HepG2 (cell line): ENCODE results near the gene PLVAP. TPM values are rescaled to one million over a fixed set of nuclear protein-coding genes. Genes with fewer than 3 reads are reported as not detected.

ENCODE experiments used
- ARHGAP35 ChIP-seq: sonication (generic); formaldehyde crosslinking; IDR thresholded peaks from 2 replicates; pipeline ENCODE4 v1.9.0; 2022; ENCODE audit warnings: mild to moderate bottlenecking, inconsistent platforms, moderate library complexity, missing genetic modification reagents, borderline replicate concordance
- ATF1 ChIP-seq: IDR thresholded peaks from 2 replicates; pipeline ENCODE4 v1.6.1; 2016; ENCODE audit warnings: mild to moderate bottlenecking, control low read depth
- BCL3 ChIP-seq: sonication (generic); formaldehyde crosslinking; IDR thresholded peaks from 2 replicates; pipeline ENCODE4 v1.5.1; 2020; ENCODE audit warnings: mild to moderate bottlenecking, missing genetic modification reagents, moderate library complexity
- CBFB ChIP-seq: sonication (generic); formaldehyde crosslinking; IDR thresholded peaks from 2 replicates; pipeline ENCODE4 v1.4.0; 2020; ENCODE audit warnings: missing genetic modification reagents
- GABPB1 ChIP-seq: IDR thresholded peaks from 2 replicates; pipeline ENCODE4 v1.6.1; 2016; ENCODE audit warnings: mild to moderate bottlenecking, missing genetic modification reagents, moderate library complexity, missing compliant biosample characterization
- GATAD2A ChIP-seq: IDR thresholded peaks from 2 replicates; pipeline ENCODE4 v1.6.1; 2016
- GMEB1 ChIP-seq: sonication (generic); formaldehyde crosslinking; IDR thresholded peaks from 2 replicates; pipeline ENCODE4 v1.5.1; 2020; ENCODE audit warnings: missing genetic modification reagents, mild to moderate bottlenecking, borderline replicate concordance
- GTF3A ChIP-seq: sonication (generic); formaldehyde crosslinking; conservative IDR thresholded peaks from 2 replicates; pipeline ENCODE4 v1.4.0; 2020; ENCODE audit warnings: mild to moderate bottlenecking, missing genetic modification reagents
- HOXA7 ChIP-seq: sonication (generic); formaldehyde crosslinking; IDR thresholded peaks from 2 replicates; pipeline ENCODE4 v1.8.1; 2022; ENCODE audit warnings: mild to moderate bottlenecking, missing genetic modification reagents, moderate library complexity
- HOXD1 ChIP-seq: sonication (generic); formaldehyde crosslinking; IDR thresholded peaks from 2 replicates; pipeline ENCODE4 v1.5.0; 2020; ENCODE audit warnings: missing genetic modification reagents
- MED13 ChIP-seq: sonication (generic); formaldehyde crosslinking; IDR thresholded peaks from 2 replicates; pipeline ENCODE4 v1.5.0; 2020; ENCODE audit warnings: missing genetic modification reagents
- PHF20 ChIP-seq: sonication (generic); formaldehyde crosslinking; IDR thresholded peaks from 2 replicates; pipeline ENCODE4 v1.5.0; 2020; ENCODE audit warnings: mild to moderate bottlenecking, missing genetic modification reagents
- POLR2G ChIP-seq: fragments of 200-400 bp; formaldehyde crosslinking; IDR thresholded peaks from 2 replicates; pipeline ENCODE4 v1.6.1; 2018; ENCODE audit warnings: mild to moderate bottlenecking, low read depth, low read length, moderate library complexity
- SAP130 ChIP-seq: IDR thresholded peaks from 2 replicates; pipeline ENCODE4 v1.6.1; 2016; ENCODE audit warnings: low read depth
- SATB2 ChIP-seq: sonication (generic); formaldehyde crosslinking; IDR thresholded peaks from 2 replicates; pipeline ENCODE4 v1.5.0; 2020; ENCODE audit warnings: missing genetic modification reagents
- STAG1 ChIP-seq: sonication (generic); formaldehyde crosslinking; IDR thresholded peaks from 2 replicates; pipeline ENCODE4 v1.4.0; 2020; ENCODE audit warnings: missing genetic modification reagents
- TAF1 ChIP-seq: sonication (generic); formaldehyde crosslinking; IDR thresholded peaks from 2 replicates; pipeline ENCODE4 v1.4.0; 2020; ENCODE audit warnings: missing genetic modification reagents
- TFAP4 ChIP-seq: sonication (generic); IDR thresholded peaks from 2 replicates; pipeline ENCODE4 v1.6.1; 2016; ENCODE audit warnings: low read depth, borderline replicate concordance
- ZFP90 ChIP-seq: sonication (generic); formaldehyde crosslinking; IDR thresholded peaks from 2 replicates; pipeline ENCODE4 v1.8.0; 2022; ENCODE audit warnings: missing genetic modification reagents, mild to moderate bottlenecking, inconsistent platforms, borderline replicate concordance
- ZFX ChIP-seq: sonication (generic); formaldehyde crosslinking; IDR thresholded peaks from 2 replicates; pipeline ENCODE4 v1.4.0; 2020; ENCODE audit warnings: mild to moderate bottlenecking, low read depth, missing genetic modification reagents, moderate library complexity
- ZNF3 ChIP-seq: IDR thresholded peaks from 2 replicates; pipeline ENCODE4 v1.7.0; 2017; ENCODE audit warnings: inconsistent platforms
- ZNF329 ChIP-seq: sonication (generic); formaldehyde crosslinking; IDR thresholded peaks from 2 replicates; pipeline ENCODE4 v1.9.0; 2021; ENCODE audit warnings: low read depth, mild to moderate bottlenecking, missing genetic modification reagents
- ZNF496 ChIP-seq: sonication (generic); formaldehyde crosslinking; IDR thresholded peaks from 2 replicates; pipeline ENCODE4 v1.8.1; 2023; ENCODE audit warnings: mild to moderate bottlenecking, moderate library complexity, missing genetic modification reagents; ENCODE audit not compliant: insufficient replicate concordance
- ZNF513 ChIP-seq: sonication (generic); formaldehyde crosslinking; conservative IDR thresholded peaks from 2 replicates; pipeline ENCODE4 v1.5.0; 2020; ENCODE audit warnings: missing genetic modification reagents
- ZNF543 ChIP-seq: sonication (generic); formaldehyde crosslinking; IDR thresholded peaks from 2 replicates; pipeline ENCODE4 v1.4.0; 2020; ENCODE audit warnings: mild to moderate bottlenecking, missing genetic modification reagents
- ZNF792 ChIP-seq: IDR thresholded peaks from 2 replicates; pipeline ENCODE4 v1.6.1; 2016
- polyA plus RNA-seq, 8 experiments: library from polyadenylated mRNA; depleted of rRNA in 3 of 8; stranded (reverse) in 7 of 8; unstranded in 1 of 8; fragments of >200 nt; fragmentation: Illumina TruSeq in 4 of 8; extraction: Trizol in 4 of 8; gene quantifications; 2 replicates each; pipeline versions ENCODE4 v1.2.1 to v1.2.3, GENCODE V29; 2011 to 2016; ENCODE audit warnings: low read depth in 4 of 8, missing spikeins in 1 of 8, mixed read lengths in 1 of 8; ENCODE audit not compliant: insufficient read depth in 1 of 8
- total RNA-seq, 5 experiments: library from RNA; depleted of rRNA; stranded (reverse); fragments of >200 nt; fragmentation: Illumina TruSeq; extraction: Trizol; gene quantifications; 2 replicates each; pipeline ENCODE4 v1.2.3, GENCODE V29; 2016; ENCODE audit warnings: low read depth in 1 of 5
- TF ChIP-seq, protein P1 (sequence below): IDR thresholded peaks from 2 replicates; pipeline ENCODE4 v1.6.1; 2012; ENCODE audit warnings: inconsistent platforms

The PLVAP gene
- total and polyA plus RNA-seq, 2 of the 13 experiments (the other 11 are each of a cell fraction or from before 2014, with no cell fraction given), result 0.26 TPM; not detected in 1

DNA sequence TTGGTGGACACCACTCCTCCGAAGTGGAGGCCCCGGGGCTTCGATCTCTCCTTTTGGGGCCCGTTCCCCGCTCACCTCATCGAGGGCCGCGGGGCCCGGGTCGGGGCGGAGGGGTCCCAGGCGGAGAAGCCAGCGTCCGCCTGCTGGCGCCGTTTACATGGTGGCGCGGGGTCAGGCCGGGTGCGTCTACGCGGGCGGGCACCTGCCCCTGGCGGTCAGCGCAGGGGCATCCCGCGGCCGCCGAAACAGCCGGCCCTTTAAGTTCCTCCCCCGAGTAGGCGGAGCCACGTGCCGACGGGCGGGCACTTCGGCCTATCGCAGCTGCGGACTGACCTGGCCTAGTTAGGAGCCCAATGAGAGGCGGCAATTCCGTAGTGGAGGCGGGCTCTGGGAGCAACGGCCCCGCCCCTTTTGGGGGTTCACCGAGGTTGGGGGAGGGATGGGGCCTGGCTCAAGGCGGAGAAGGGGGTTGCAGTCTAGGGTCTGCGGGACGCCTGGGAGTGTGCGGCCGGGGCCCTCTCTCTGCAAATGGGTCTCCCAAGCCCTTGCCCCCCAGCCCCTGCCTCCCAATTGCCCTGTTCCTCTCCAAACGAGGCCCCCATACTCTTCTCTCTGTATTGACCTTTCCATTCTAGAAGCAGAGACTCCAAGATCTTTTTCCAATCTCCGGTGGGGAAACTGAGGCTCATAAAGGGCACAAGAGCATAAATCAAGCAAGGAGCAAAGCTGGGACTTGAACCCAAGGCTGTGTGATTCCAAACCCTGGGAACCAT, 73.8 kb downstream of the PLVAP start, which contains the start of gene ABHD8 (continued):
- TF ChIP-seq STAG1 (CRISPR knock-in tag) (peak; percentile 17; the same call in 1 of the 2 replicates), TFAP4 (peak; percentile 53; the same call in 1 of the 2 replicates), ZNF513 (CRISPR knock-in tag) (no peak), ZNF792 (CRISPR knock-in tag) (no peak), MED13 (no peak), SATB2 (CRISPR knock-in tag) (no peak), PHF20 (CRISPR knock-in tag) (no peak), GMEB1 (CRISPR knock-in tag) (peak; percentile 56; the same call in 1 of the 2 replicates), ZNF329 (no peak), ZNF496 (CRISPR knock-in tag) (no peak), GATAD2A (CRISPR knock-in tag) (peak; percentile 22; the same call in 1 of the 2 replicates), TAF1 (CRISPR knock-in tag) (peak; percentile 61; the same call in 1 of the 2 replicates), POLR2G (peak; percentile 79), ATF1 (no peak), ZNF543 (CRISPR knock-in tag) (no peak), HOXA7 (CRISPR knock-in tag) (no peak), CBFB (CRISPR knock-in tag) (no peak; the same call in 1 of the 2 replicates), GABPB1 (CRISPR knock-in tag) (peak; percentile 74), ZFX (CRISPR knock-in tag) (peak; percentile 83), ZFP90 (CRISPR knock-in tag) (no peak), BCL3 (no peak), ZNF3 (CRISPR knock-in tag) (no peak), HOXD1 (peak; percentile 77; the same call in 1 of the 2 replicates), SAP130 (peak; percentile 77), GTF3A (CRISPR knock-in tag) (no peak), ARHGAP35 (CRISPR knock-in tag) (no peak)
- TF ChIP-seq, protein P1, sequence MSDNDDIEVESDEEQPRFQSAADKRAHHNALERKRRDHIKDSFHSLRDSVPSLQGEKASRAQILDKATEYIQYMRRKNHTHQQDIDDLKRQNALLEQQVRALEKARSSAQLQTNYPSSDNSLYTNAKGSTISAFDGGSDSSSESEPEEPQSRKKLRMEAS, result peak; percentile 69
